GM19239 (cell line): ENCODE data around the gene LRRC32.
"Not testable (repeated sequence)": the region's sequence is repeated elsewhere in the genome, so short reads cannot be mapped to it uniquely, and the experiment has no call there.

ENCODE experiments used
- DNase-seq: peaks from one replicate; pipeline ENCODE4 v3.0.0; 2011; ENCODE audit warnings: low spot score; ENCODE audit not compliant: insufficient read length
- FAIRE-seq: peaks from 2 replicates; lab custom pipeline; 2011; peaks lifted over from hg19 to GRCh38; lab: Jason Lieb, UNC

Gene LRRC32

GRCh38 chr11:76654298-76654851 lies 16.2 kb downstream of the LRRC32 start:
- no peak for FAIRE-seq

GRCh38 chr11:76653674-76654284 lies 16.8 kb downstream of the LRRC32 start:
- no peak for DNase-seq
- no peak for FAIRE-seq

More at GRCh38 chr11:76654298-76654851, 16.2 kb downstream of the LRRC32 start:
- no peak for DNase-seq

GRCh38 chr11:76653012-76653673 lies 17.4 kb downstream of the LRRC32 start:
- no peak for FAIRE-seq
- DNase-seq = no peak

GRCh38 chr11:76649851-76650372 lies 20.6 kb downstream of the LRRC32 start:
- DNase-seq = no peak
- FAIRE-seq = no peak

- DNase-seq (no peak), FAIRE-seq (no peak)
These were observed 21.5 kb downstream of the LRRC32 start for GRCh38 chr11:76649011-76649410.

- DNase-seq = no peak
- no peak for FAIRE-seq
These were observed 22.5 kb downstream of the LRRC32 start for GRCh38 chr11:76648061-76648460.

GRCh38 chr11:76646882-76647534 lies 23.5 kb downstream of the LRRC32 start:
- no peak for DNase-seq
- FAIRE-seq = no peak

GRCh38 chr11:76644591-76644990 lies 26.0 kb downstream of the LRRC32 start:
- no peak for DNase-seq
- no peak for FAIRE-seq

- not testable (repeated sequence) for FAIRE-seq, DNase-seq
These were observed 26.8 kb downstream of the LRRC32 start for GRCh38 chr11:76643711-76644110.

GRCh38 chr11:76642341-76642740 lies 28.2 kb downstream of the LRRC32 start:
- no peak for DNase-seq
- no peak for FAIRE-seq

- no peak for DNase-seq
- no peak for FAIRE-seq
These were observed 28.6 kb downstream of the LRRC32 start for GRCh38 chr11:76641905-76642304.

- DNase-seq (no peak), FAIRE-seq (no peak)
These were observed 30.0 kb downstream of the LRRC32 start for GRCh38 chr11:76640501-76640900.

GRCh38 chr11:76639621-76640020 lies 30.9 kb downstream of the LRRC32 start:
- FAIRE-seq (no peak), DNase-seq (no peak)

GRCh38 chr11:76638270-76639197 lies 32.0 kb downstream of the LRRC32 start:
- no peak for FAIRE-seq
- DNase-seq = no peak

- DNase-seq = no peak
- FAIRE-seq = peak; percentile 21
These were observed 32.9 kb downstream of the LRRC32 start for GRCh38 chr11:76637491-76638269.

GRCh38 chr11:76636826-76637460 lies 33.6 kb downstream of the LRRC32 start:
- DNase-seq = no peak
- FAIRE-seq = no peak

- FAIRE-seq (no peak), DNase-seq (no peak)
These were observed 34.4 kb downstream of the LRRC32 start for GRCh38 chr11:76635991-76636738.

GRCh38 chr11:76634886-76635285 lies 35.7 kb downstream of the LRRC32 start:
- FAIRE-seq = no peak
- no peak for DNase-seq
